ENCODE data around the gene PBXIP1.

GRCh38 chr1:154958036-154958435 is 2.1 kb upstream of the PBXIP1 start:
- TF ChIP-seq, protein P1, sequence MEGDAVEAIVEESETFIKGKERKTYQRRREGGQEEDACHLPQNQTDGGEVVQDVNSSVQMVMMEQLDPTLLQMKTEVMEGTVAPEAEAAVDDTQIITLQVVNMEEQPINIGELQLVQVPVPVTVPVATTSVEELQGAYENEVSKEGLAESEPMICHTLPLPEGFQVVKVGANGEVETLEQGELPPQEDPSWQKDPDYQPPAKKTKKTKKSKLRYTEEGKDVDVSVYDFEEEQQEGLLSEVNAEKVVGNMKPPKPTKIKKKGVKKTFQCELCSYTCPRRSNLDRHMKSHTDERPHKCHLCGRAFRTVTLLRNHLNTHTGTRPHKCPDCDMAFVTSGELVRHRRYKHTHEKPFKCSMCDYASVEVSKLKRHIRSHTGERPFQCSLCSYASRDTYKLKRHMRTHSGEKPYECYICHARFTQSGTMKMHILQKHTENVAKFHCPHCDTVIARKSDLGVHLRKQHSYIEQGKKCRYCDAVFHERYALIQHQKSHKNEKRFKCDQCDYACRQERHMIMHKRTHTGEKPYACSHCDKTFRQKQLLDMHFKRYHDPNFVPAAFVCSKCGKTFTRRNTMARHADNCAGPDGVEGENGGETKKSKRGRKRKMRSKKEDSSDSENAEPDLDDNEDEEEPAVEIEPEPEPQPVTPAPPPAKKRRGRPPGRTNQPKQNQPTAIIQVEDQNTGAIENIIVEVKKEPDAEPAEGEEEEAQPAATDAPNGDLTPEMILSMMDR (optimal IDR thresholded peaks at IDR 0.05 in 1 of 3, IDR thresholded peaks at IDR 0.05 in 1 of 3, conservative IDR thresholded peaks at IDR 0.05 in 1 of 3; ENCODE audit: extremely low read depth in 1 of 3, insufficient read depth in 2 of 3, low read length in 3 of 3), result no peak
- TF ChIP-seq EZH2 (IDR thresholded peaks at IDR 0.05; ENCODE audit: low read length), result no peak
